Gastrocnemius medialis (tissue), 4 donors: ENCODE measurements around the gene HOXD8. TPM values are rescaled to one million over a fixed set of nuclear protein-coding genes. Genes with fewer than 3 reads are reported as not detected.

Experiments used
- ATAC-seq, 2 donors: fragments of 150-250 bp; one replicate each; pipeline ENCODE4 v1.9.1; 2016
- DNase-seq, 2 donors: peaks; one replicate each; pipeline ENCODE4 v3.0.0-alpha.2; 2019
- H3K27ac ChIP-seq, 4 donors: fragments of 200-600 bp; sonication (generic); 1 replicate in 1 of 4; 2 replicates in 3 of 4; pipeline ENCODE4 v1.5.1; 2016 to 2018; ENCODE audit warnings: mild to moderate bottlenecking in 2 of 4, moderate library complexity in 1 of 4
- H3K27me3 ChIP-seq, 3 donors: fragments of 200-600 bp; sonication (generic) in 2 of 3; 1 replicate in 1 of 3; 2 replicates in 2 of 3; pipeline versions ENCODE4 v1.5.1 to v1.6.0; 2016 to 2019; ENCODE audit warnings: mild to moderate bottlenecking in 1 of 3, moderate library complexity in 1 of 3
- H3K36me3 ChIP-seq, 2 donors: fragments of 200-600 bp; sonication (generic) in 1 of 2; one replicate each; pipeline ENCODE4 v1.5.1; 2017 to 2018
- H3K4me1 ChIP-seq, 2 donors: fragments of 200-600 bp; sonication (generic) in 1 of 2; one replicate each; pipeline ENCODE4 v1.5.1; 2016 to 2017; ENCODE audit warnings: mild to moderate bottlenecking in 2 of 2
- H3K4me3 ChIP-seq, 4 donors: fragments of 200-600 bp; sonication (generic) in 3 of 4; 1 replicate in 1 of 4; 2 replicates in 3 of 4; pipeline ENCODE4 v1.5.1; 2016 to 2019; ENCODE audit warnings: mild to moderate bottlenecking in 2 of 4
- H3K9me3 ChIP-seq, 3 donors: fragments of 200-600 bp; sonication (generic) in 2 of 3; 1 replicate in 1 of 3; 2 replicates in 2 of 3; pipeline ENCODE4 v1.5.1; 2016 to 2019
- POLR2A ChIP-seq, 2 donors: fragments of 450-650 bp; IDR thresholded peaks; one replicate each; pipeline ENCODE4 v1.6.1; 2017; ENCODE audit warnings: antibody characterized with exemption in 2 of 2, mild to moderate bottlenecking in 2 of 2, moderate library complexity in 2 of 2
- in situ Hi-C, 4 donors: fragments of 200-750 bp; cut with MboI; loops; one replicate each; pipeline versions ENCODE4 v1.15.0 to v1.8.0; 2017; ENCODE audit warnings: low sequenced_read_pairs in 4 of 4
- intact Hi-C: fragments of 100-400 bp; cut with DNase I; formaldehyde crosslinking; loops from one replicate; pipeline ENCODE4 v1.15.1; 2023; ENCODE audit warnings: low total_unique reads
- total RNA-seq, 4 donors: library from RNA; depleted of rRNA; stranded (reverse); fragments of >200 nt; gene quantifications; one replicate each; pipeline versions ENCODE4 v1.1.0 to v1.2.3, GENCODE V29; 2016
- TF ChIP-seq, protein P1 (sequence below), 5 experiments: fragments of 450-650 bp in 3 of 5; fragments of 200-600 bp in 2 of 5; sonication (generic) in 2 of 5; IDR thresholded peaks in 4 of 5; conservative IDR thresholded peaks in 1 of 5; 1 replicate in 4 of 5; 2 replicates in 1 of 5; pipeline ENCODE4 v1.5.1; 2016 to 2019; ENCODE audit warnings: antibody characterized with exemption in 5 of 5, mild to moderate bottlenecking in 3 of 5, moderate library complexity in 3 of 5

HOXD8 gene
- total RNA-seq, 4 donors from 2014 or later = 4.0 to 12.0 (median 7.2) TPM

DNA sequence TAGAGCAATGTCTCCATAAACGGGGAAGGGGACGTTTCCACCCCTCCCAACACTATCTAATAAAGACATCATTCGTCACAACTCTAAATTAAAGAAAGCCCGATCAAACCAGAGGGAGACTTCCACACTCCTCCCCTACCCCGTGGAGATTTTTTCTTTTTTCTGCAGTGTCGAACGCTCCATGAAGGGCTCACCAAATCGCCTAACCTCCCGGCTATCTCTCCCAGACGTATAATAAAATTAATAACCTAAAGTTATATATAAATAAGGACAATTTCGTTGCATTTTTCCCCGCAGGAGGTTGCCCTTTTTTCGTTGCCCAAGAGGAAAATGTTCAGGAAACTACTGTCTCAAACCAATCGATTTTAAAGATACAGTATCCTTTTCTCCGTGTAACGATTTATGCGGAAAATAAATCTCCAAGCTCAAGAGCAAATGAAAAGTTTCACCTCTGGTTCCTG, 48.1 kb upstream of the HOXD8 start:
- H3K4me1 ChIP-seq = peaks cover 17 to 32% of the 10 kb centered on the region in 2 donors
- TF ChIP-seq POLR2A (IDR thresholded peaks at IDR 0.05) = no peak
- TF ChIP-seq, protein P1, sequence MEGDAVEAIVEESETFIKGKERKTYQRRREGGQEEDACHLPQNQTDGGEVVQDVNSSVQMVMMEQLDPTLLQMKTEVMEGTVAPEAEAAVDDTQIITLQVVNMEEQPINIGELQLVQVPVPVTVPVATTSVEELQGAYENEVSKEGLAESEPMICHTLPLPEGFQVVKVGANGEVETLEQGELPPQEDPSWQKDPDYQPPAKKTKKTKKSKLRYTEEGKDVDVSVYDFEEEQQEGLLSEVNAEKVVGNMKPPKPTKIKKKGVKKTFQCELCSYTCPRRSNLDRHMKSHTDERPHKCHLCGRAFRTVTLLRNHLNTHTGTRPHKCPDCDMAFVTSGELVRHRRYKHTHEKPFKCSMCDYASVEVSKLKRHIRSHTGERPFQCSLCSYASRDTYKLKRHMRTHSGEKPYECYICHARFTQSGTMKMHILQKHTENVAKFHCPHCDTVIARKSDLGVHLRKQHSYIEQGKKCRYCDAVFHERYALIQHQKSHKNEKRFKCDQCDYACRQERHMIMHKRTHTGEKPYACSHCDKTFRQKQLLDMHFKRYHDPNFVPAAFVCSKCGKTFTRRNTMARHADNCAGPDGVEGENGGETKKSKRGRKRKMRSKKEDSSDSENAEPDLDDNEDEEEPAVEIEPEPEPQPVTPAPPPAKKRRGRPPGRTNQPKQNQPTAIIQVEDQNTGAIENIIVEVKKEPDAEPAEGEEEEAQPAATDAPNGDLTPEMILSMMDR (IDR thresholded peaks at IDR 0.05 in 4 of 5, conservative IDR thresholded peaks at IDR 0.05 in 1 of 5) = no peak
- ATAC-seq = no peak
- no peaks in the 10 kb centered on the region for H3K36me3 ChIP-seq
- H3K9me3 ChIP-seq = no peaks in the 10 kb centered on the region
- H3K27ac ChIP-seq = no peak overlapping the region
- peaks cover 94 to 97% (median 95%) of the 10 kb centered on the region in 3 donors for H3K27me3 ChIP-seq
- intact Hi-C loops = loop anchor here (5.0 kb wide), 1 partner anchor 224 kb away; no protein-coding TSS in a partner anchor
- H3K4me3 ChIP-seq = peak overlapping the region in 1 of 4 donors; percentile 29
- in situ Hi-C loops = loop anchor here in 2 of 4 donors (25.0 kb wide), 1 partner anchor 719 kb away; no protein-coding TSS in a partner anchor
- no peak for DNase-seq

DNA sequence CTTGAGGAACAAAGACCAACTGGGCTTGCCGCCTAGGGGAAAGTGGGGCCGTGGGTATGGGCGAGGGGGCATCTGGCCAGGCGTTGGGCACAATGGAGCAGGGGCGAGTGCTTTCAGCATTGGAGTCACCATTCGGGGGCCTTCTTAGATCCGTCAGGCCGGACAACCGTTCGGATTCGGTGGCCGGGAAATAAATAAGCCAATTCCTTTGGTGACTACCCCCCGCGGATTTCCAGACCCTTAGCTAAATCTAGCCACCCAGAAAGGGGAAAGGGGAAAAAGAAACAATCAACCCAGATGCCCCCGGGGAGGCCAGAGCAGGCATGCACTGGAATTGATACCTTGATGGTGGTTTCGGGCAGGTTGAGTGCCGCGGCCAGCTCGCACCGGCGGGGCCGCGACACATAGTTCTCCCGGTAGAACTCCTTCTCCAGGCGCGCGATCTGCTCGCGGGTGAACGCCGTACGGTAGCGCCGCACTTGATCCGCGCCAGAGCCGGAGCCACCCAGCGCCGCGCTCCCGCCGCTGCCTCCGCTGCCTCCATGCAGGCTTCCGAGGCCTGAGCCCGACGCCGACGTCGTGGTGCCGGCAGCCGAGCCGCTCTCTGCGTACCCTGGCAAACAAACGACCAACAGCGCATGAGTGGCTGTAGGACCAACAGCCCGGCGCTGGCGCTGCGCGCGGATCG, 47.5 kb upstream of the HOXD8 start:
- H3K4me3 ChIP-seq = peak overlapping the region in 1 of 4 donors; percentile 29
- no peaks in the 10 kb centered on the region for H3K36me3 ChIP-seq
- intact Hi-C loops (loop anchor here (5.0 kb wide), 1 partner anchor 225 kb away; no protein-coding TSS in a partner anchor), in situ Hi-C loops (loop anchor here in 2 of 4 donors (25.0 kb wide), 1 partner anchor 720 kb away; no protein-coding TSS in a partner anchor)
- peaks cover 91 to 95% (median 95%) of the 10 kb centered on the region in 3 donors for H3K27me3 ChIP-seq
- TF ChIP-seq, protein P1 (IDR thresholded peaks at IDR 0.05 in 4 of 5, conservative IDR thresholded peaks at IDR 0.05 in 1 of 5) = no peak
- no peak for TF ChIP-seq POLR2A (IDR thresholded peaks at IDR 0.05)
- no peak overlapping the region for H3K27ac ChIP-seq
- no peak for ATAC-seq
- no peaks in the 10 kb centered on the region for H3K9me3 ChIP-seq
- peaks cover 17 to 33% of the 10 kb centered on the region in 2 donors for H3K4me1 ChIP-seq
- no peak for DNase-seq

DNA sequence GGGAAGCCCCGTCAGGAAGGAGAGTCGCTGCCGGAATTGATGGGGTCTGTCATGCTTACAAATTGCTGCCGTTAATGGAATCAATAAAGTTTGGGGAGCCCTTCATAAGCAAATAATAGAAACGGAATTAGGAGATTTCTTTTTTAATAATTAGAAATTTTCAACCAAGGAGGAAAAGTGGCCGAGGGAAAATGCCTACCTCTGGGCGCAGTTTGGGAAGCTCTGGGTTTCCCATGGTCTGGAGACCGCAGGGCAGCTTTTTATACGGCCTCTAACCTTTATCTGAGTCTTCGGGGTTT, 47.0 kb upstream of the HOXD8 start:
- TF ChIP-seq, protein P1 (IDR thresholded peaks at IDR 0.05 in 4 of 5, conservative IDR thresholded peaks at IDR 0.05 in 1 of 5) = no peak
- TF ChIP-seq POLR2A (IDR thresholded peaks at IDR 0.05) = no peak
- Histone ChIP-seq H3K4me1 (peaks cover 17 to 33% of the 10 kb centered on the region in 2 donors), H3K4me3 (peak overlapping the region in 1 of 4 donors; percentile 30), H3K27ac (no peak overlapping the region), H3K27me3 (peaks cover 91 to 95% (median 95%) of the 10 kb centered on the region in 3 donors), H3K9me3 (no peaks in the 10 kb centered on the region), H3K36me3 (no peaks in the 10 kb centered on the region)
- intact Hi-C loops (loop anchor here (5.0 kb wide), 1 partner anchor 225 kb away; no protein-coding TSS in a partner anchor), in situ Hi-C loops (loop anchor here in 2 of 4 donors (25.0 kb wide), 1 partner anchor 720 kb away; no protein-coding TSS in a partner anchor)
- ATAC-seq (no peak), DNase-seq (no peak)

DNA sequence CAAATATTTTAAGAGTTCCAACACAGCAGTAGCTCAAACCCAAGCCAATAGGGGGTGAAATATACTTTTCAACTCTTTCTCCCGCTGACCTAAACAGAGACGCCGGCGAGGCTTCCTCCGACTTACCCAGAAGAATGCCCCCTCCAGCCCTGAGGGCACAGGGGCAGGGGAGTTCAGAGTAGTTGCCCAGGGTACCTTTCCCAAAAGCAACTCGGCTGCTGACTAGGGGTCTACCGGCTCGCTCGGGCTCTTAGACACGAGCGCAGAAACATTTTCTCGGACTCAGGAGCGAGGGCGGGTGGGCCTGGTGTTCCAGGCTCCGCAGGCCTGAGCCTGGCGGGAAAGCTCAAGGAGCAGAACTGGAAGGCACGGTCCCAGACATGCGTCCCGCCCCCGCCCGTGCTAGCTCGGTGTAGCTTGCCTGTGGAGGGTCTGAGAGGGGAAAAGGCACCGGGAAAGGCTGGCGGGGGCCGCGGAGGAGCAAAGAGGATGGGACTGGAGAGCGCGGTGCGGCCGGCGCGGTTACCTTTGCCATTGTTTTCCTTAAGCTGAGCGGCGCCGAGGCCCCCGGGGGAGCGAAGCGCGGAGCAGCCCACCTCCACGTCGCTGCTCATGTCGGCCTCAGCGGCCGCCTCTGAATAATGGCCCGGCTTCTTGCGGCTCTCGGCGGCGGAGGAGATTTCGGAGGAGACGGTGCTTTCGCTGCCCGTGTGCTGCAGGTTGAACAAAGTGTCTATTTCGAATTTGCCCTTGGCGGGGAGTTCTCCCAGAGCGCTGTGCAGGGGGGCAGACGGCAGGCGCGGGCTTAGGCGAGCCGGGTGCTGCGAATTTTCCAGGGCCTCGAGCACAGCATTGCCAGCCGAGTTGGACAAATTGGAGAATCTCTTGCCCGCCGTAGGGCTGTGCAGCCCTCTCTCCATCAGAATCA, 46.4 kb upstream of the HOXD8 start:
- Histone ChIP-seq H3K36me3 (no peaks in the 10 kb centered on the region), H3K4me1 (peaks cover 17 to 33% of the 10 kb centered on the region in 2 donors), H3K27me3 (peaks cover 91 to 96% (median 95%) of the 10 kb centered on the region in 3 donors), H3K27ac (no peak overlapping the region), H3K9me3 (no peaks in the 10 kb centered on the region), H3K4me3 (peak overlapping the region in 1 of 4 donors; percentile 30)
- no peak for ATAC-seq
- intact Hi-C loops (loop anchor here (5.0 kb wide), 1 partner anchor 226 kb away; no protein-coding TSS in a partner anchor), in situ Hi-C loops (loop anchor here in 2 of 4 donors (25.0 kb wide), 1 partner anchor 721 kb away; no protein-coding TSS in a partner anchor)
- DNase-seq = no peak
- TF ChIP-seq, protein P1 (IDR thresholded peaks at IDR 0.05 in 4 of 5, conservative IDR thresholded peaks at IDR 0.05 in 1 of 5) = no peak
- no peak for TF ChIP-seq POLR2A (IDR thresholded peaks at IDR 0.05)
